Keratinocyte (primary cell): ENCODE results near the gene ITPR2. TPM values are rescaled to one million over a fixed set of nuclear protein-coding genes. Genes with fewer than 3 reads are reported as not detected.

Experiments
- DNase-seq: peaks from one replicate; pipeline ENCODE4 v3.0.0-alpha.2; 2011; ENCODE audit warnings: low read depth, missing footprints, low spot score
- FAIRE-seq: peaks from 2 replicates; lab custom pipeline; 2011; peaks lifted over from hg19 to GRCh38; lab: Jason Lieb, UNC
- H2AFZ ChIP-seq: 2 replicates; pipeline ENCODE4 v1.6.0; 2012; ENCODE audit warnings: low read length, control low read depth, inconsistent platforms; ENCODE audit not compliant: control insufficient read depth
- H3K27ac ChIP-seq: 2 replicates; pipeline ENCODE4 v1.5.1; 2011; ENCODE audit warnings: low read length; ENCODE audit not compliant: control insufficient read depth, insufficient read depth
- H3K27me3 ChIP-seq: 3 replicates; pipeline ENCODE4 v1.6.0; 2011; ENCODE audit warnings: low read length; ENCODE audit not compliant: control insufficient read depth, insufficient read depth; ENCODE audit errors: extremely low read depth
- H3K36me3 ChIP-seq, 2 experiments: 2 replicates in 1 of 2; 3 replicates in 1 of 2; pipeline ENCODE4 v1.5.1; 2011; ENCODE audit warnings: low read length in 2 of 2, mild to moderate bottlenecking in 1 of 2; ENCODE audit not compliant: control insufficient read depth in 2 of 2, insufficient read depth in 2 of 2; ENCODE audit errors: extremely low read depth in 1 of 2
- H3K4me1 ChIP-seq: 3 replicates; pipeline ENCODE4 v1.5.1; 2011; ENCODE audit warnings: low read length; ENCODE audit not compliant: control insufficient read depth, insufficient read depth; ENCODE audit errors: extremely low read depth
- H3K4me2 ChIP-seq: 3 replicates; pipeline ENCODE4 v1.6.0; 2011; ENCODE audit warnings: low read depth, low read length; ENCODE audit not compliant: control insufficient read depth, insufficient read depth; ENCODE audit errors: extremely low read depth
- H3K4me3 ChIP-seq, 3 experiments: fragments of 200-600 bp in 1 of 3; sonication (generic) in 1 of 3; 2 replicates in 2 of 3; 3 replicates in 1 of 3; pipeline ENCODE4 v1.5.1; 2011 to 2016; ENCODE audit warnings: low read length in 3 of 3, mild to moderate bottlenecking in 3 of 3, control low read depth in 2 of 3, inconsistent platforms in 1 of 3, low read depth in 1 of 3, mixed read lengths in 1 of 3, mixed run types in 1 of 3, moderate library complexity in 1 of 3; ENCODE audit not compliant: control insufficient read depth in 2 of 3, insufficient read depth in 2 of 3; ENCODE audit errors: extremely low read depth in 1 of 3
- H3K79me2 ChIP-seq: 2 replicates; pipeline ENCODE4 v1.6.0; 2012; ENCODE audit warnings: low read length; ENCODE audit not compliant: control insufficient read depth, insufficient read depth
- H3K9ac ChIP-seq: 3 replicates; pipeline ENCODE4 v1.6.0; 2011; ENCODE audit warnings: low read length; ENCODE audit not compliant: control insufficient read depth, insufficient read depth; ENCODE audit errors: extremely low read depth
- H3K9me1 ChIP-seq: 3 replicates; pipeline ENCODE4 v1.6.0; 2011; ENCODE audit warnings: low read length; ENCODE audit not compliant: control insufficient read depth, insufficient read depth; ENCODE audit errors: extremely low read depth
- H3K9me3 ChIP-seq: 2 replicates; pipeline ENCODE4 v1.5.1; 2012; ENCODE audit warnings: low read depth, low read length; ENCODE audit not compliant: control insufficient read depth
- H4K20me1 ChIP-seq: 3 replicates; pipeline ENCODE4 v1.6.0; 2011; ENCODE audit warnings: low read length; ENCODE audit not compliant: control insufficient read depth, insufficient read depth; ENCODE audit errors: extremely low read depth
- CTCF ChIP-seq, 3 experiments: IDR thresholded peaks in 1 of 3; conservative IDR thresholded peaks in 1 of 3; optimal IDR thresholded peaks in 1 of 3; 2 replicates in 2 of 3; 3 replicates in 1 of 3; pipeline versions ENCODE3 to v1.5.1; 2011; ENCODE audit warnings: low read length in 3 of 3, mild to moderate bottlenecking in 3 of 3, moderate library complexity in 2 of 3, control low read depth in 1 of 3, inconsistent platforms in 1 of 3; ENCODE audit not compliant: insufficient read depth in 2 of 3; ENCODE audit errors: extremely low read depth in 1 of 3
- EZH2 ChIP-seq: IDR thresholded peaks from one replicate; pipeline ENCODE4 v1.6.1; 2012; ENCODE audit warnings: inconsistent platforms, mild to moderate bottlenecking, low read length, moderate library complexity
- dilution Hi-C: fragments of 300-500 bp; cut with MboI; formaldehyde crosslinking; loops from one replicate; pipeline ENCODE4 v1.7.0; 2020; ENCODE audit warnings: low sequenced_read_pairs; ENCODE audit not compliant: extremely low pct_ligation_motif_present
- polyA plus RNA-seq, 5 experiments: library from polyadenylated mRNA; depleted of rRNA in 3 of 5; stranded (reverse) in 3 of 5; stranded (forward) in 1 of 5; unstranded in 1 of 5; fragments of >200 nt; gene quantifications; 1 replicate in 1 of 5; 2 replicates in 3 of 5; 3 replicates in 1 of 5; pipeline versions ENCODE4 v1.2.1 to v1.2.3, GENCODE V29; 2011 to 2012; ENCODE audit warnings: missing spikeins in 2 of 5, low read depth in 1 of 5, low replicate concordance in 1 of 5

Gene ITPR2
- polyA plus RNA-seq, 1 donor (not counting 4 experiments of a cell fraction or from before 2014, with no cell fraction given) = 7.6 TPM

GRCh38 chr12:26773313-26774104, 59.5 kb downstream of the ITPR2 start:
- Histone ChIP-seq H3K4me2 (no peak overlapping the region), H3K9ac (no peak overlapping the region), H3K36me3 (peaks cover 0 to 1% of the 10 kb centered on the region in 2 experiments), H3K9me3 (peaks cover 6% of the 10 kb centered on the region), H4K20me1 (no peaks in the 10 kb centered on the region), H3K4me3 (no peak overlapping the region), H3K4me1 (no peaks in the 10 kb centered on the region), H3K27ac (no peak overlapping the region), H3K79me2 (no peaks in the 10 kb centered on the region), H3K9me1 (peaks cover 3% of the 10 kb centered on the region), H3K27me3 (no peaks in the 10 kb centered on the region), H2AFZ (no peak overlapping the region)
- TF ChIP-seq CTCF (optimal IDR thresholded peaks at IDR 0.05 in 1 of 3, IDR thresholded peaks at IDR 0.05 in 1 of 3, conservative IDR thresholded peaks at IDR 0.05 in 1 of 3; ENCODE audit: extremely low read depth in 1 of 3, insufficient read depth in 2 of 3, low read length in 3 of 3) (no peak), EZH2 (no peak)
- no peak for DNase-seq
- FAIRE-seq = no peak
- dilution Hi-C loops = no loop called here

GRCh38 chr12:26771861-26772260, 61.1 kb downstream of the ITPR2 start:
- H3K4me3 ChIP-seq = no peak overlapping the region
- no peak overlapping the region for H3K4me2 ChIP-seq
- FAIRE-seq (no peak), DNase-seq (no peak)
- no peaks in the 10 kb centered on the region for H3K79me2 ChIP-seq
- no peaks in the 10 kb centered on the region for H3K27me3 ChIP-seq
- H3K9me3 ChIP-seq = peaks cover under 1% of the 10 kb centered on the region
- H2AFZ ChIP-seq = no peak overlapping the region
- H3K4me1 ChIP-seq = no peaks in the 10 kb centered on the region
- dilution Hi-C loops = no loop called here
- H3K27ac ChIP-seq = no peak overlapping the region
- peaks cover 0 to 1% of the 10 kb centered on the region in 2 experiments for H3K36me3 ChIP-seq
- no peak for TF ChIP-seq EZH2
- no peak for TF ChIP-seq CTCF (optimal IDR thresholded peaks at IDR 0.05 in 1 of 3, IDR thresholded peaks at IDR 0.05 in 1 of 3, conservative IDR thresholded peaks at IDR 0.05 in 1 of 3; ENCODE audit: extremely low read depth in 1 of 3, insufficient read depth in 2 of 3, low read length in 3 of 3)
- H3K9ac ChIP-seq = no peak overlapping the region
- peaks cover 3% of the 10 kb centered on the region for H3K9me1 ChIP-seq
- no peaks in the 10 kb centered on the region for H4K20me1 ChIP-seq
